Stromal cell of bone marrow (primary cell): ENCODE data around the gene TBX20.

ENCODE experiments used
- DNase-seq: peaks from one replicate; pipeline ENCODE4 v3.0.0-alpha.2; 2012; ENCODE audit warnings: low read depth

The TBX20 gene, protein sequence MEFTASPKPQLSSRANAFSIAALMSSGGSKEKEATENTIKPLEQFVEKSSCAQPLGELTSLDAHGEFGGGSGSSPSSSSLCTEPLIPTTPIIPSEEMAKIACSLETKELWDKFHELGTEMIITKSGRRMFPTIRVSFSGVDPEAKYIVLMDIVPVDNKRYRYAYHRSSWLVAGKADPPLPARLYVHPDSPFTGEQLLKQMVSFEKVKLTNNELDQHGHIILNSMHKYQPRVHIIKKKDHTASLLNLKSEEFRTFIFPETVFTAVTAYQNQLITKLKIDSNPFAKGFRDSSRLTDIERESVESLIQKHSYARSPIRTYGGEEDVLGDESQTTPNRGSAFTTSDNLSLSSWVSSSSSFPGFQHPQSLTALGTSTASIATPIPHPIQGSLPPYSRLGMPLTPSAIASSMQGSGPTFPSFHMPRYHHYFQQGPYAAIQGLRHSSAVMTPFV

GRCh38 chr7:35253710-35254495 is at the start of gene TBX20:
Gene TBX20 (minus strand): TSS chr7:35254100. CDS start chr7:35253620, 480 bp downstream.
- DNase-seq: no peak

- no peak for DNase-seq
These were observed 35.5 kb upstream of the TBX20 start for GRCh38 chr7:35289376-35289775.

GRCh38 chr7:35286986-35287385 is 33.1 kb upstream of the TBX20 start:
- DNase-seq: no peak

DNA sequence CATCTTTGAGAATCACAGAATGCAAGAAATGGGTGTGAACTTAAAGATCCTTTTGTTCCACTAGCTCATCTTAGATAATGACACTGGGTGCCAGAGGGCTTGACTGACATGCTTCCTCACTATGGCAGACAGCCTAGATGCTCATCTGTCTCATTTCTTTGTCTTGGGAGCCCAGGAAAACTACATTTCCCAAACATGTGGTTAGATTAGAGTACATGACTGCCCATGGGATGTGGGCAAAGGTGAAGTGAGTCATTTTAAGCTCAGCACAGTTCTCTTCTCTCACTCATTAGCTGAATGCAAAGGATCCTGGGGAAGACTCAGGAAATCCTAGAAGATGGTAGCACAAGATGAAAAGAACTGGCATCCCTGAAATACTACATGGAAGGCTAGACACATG is 32.5 kb upstream of the TBX20 start:
- no peak for DNase-seq

DNA sequence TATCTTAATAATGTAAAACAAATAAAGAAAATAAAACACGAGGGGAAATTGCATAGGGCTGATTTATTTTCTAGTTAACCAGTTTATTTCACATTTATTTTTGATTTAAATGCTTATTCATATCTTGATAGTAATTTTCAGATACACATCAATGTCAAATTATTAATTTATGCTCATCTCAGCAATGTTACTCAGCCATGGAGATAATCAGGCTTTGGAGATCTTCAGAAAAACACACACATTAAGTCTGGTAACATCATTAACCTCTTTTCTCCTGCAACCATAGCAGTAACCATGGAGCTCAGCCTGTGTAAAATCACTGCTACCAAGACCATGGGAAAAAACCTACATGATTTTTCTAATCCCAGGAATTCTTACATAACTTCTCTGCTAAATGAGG is 31.9 kb upstream of the TBX20 start:
- DNase-seq: no peak

DNA sequence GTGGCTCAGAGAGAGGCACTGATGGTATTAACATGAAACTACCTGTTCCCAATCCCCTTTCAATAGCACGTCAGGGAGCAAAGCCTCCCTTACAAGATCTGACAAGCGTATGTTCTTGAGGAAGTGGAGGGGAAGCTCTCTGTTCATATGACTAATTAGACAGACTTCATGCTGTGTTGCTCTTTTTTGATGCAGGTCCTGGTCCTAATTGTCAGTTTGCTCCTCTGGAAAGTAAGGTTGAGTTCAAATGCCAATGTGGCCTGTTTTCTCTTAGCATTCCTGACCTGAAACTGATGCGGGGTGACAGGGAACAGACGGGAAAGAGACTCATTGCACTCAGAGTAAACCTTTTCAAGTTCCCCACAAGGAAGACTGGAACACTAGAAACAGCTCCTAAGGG is 27.0 kb upstream of the TBX20 start:
- DNase-seq: no peak

- no peak for DNase-seq
These were observed 23.5 kb upstream of the TBX20 start for GRCh38 chr7:35277359-35277758.

GRCh38 chr7:35272246-35272645 is 18.3 kb upstream of the TBX20 start:
- no peak for DNase-seq

- DNase-seq: no peak
These were observed 15.1 kb upstream of the TBX20 start for GRCh38 chr7:35268953-35269352.

DNA sequence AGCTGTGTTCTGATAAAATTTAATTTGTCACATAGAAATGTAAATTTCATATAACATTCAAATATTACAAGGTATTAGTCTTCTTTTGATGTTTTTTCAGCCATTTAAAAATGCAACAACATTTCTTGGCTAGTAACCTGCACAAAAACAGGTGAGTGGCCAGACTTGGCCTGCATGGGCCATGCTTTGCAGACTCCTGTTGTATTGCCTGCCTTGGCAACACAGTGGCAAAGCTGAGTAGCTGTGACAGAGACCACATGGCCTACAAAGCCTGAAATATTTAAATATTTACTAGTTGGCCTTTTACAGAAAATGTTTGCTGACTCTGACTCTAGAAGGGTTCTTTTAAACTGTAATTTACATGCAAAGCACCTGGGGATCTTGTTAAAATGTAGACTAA is 13.5 kb upstream of the TBX20 start:
- DNase-seq: no peak

GRCh38 chr7:35263396-35263795 is 9.5 kb upstream of the TBX20 start:
- DNase-seq: no peak

DNA sequence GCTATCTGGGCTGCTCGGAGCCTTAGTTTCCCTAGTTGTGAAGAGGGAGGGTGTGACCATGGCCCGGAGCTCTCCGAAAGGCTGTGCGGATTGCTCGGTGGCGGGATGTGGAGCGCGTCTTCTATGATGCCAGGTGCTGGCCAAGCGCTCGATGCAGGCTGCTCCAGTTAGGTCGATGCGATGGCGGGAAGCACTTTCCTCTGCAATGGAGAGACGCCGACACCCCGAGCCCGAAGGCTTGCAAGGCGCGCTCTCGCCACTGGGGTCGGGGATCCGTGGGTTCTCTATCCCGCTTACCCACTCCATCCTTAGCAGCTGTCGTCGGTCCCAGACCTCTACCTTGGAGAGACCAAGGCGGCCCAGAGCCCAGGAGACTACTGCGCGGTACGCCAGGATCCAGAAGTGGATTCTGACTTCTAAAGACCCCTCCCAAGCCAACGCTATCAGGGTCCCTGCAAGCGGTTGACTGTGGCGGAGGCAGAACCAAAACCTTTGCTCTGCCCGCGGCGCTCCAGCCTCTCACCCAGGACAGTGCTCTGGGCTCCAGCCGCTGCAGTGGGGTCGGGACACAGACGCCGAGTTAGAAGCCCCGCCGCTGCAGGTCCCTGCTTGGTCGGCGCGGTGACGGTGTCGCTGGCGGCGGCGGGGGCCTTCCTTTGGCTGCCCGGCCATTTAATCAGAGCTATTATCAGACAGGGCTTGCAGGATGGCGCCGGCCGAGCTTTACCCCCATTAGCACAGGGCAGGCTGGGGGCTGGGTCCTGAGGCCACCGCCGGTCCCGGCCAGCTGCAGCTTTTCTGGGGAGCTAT is 7.8 kb upstream of the TBX20 start:
- DNase-seq: no peak

DNA sequence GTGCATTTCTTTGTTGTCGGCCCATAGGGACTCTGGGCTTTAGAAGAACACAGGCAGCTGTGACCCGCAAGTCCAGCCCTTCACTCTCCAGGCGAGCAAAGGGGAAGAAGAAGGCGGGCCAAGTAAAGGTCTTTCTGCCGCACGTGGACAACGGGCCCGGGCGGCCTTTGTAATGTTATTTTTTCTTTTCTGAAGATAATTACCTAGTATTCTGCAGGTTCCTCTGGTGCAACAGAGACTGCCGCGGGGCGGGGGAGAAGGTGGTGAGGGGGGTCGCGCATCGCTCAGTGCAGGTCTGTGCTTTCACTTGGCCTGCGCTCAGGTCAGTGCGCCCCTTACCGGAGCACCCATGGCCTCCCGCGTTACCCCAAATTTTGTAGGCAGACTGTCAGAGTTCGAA is 7.1 kb upstream of the TBX20 start:
- no peak for DNase-seq

GRCh38 chr7:35260246-35260645 is 6.3 kb upstream of the TBX20 start:
- no peak for DNase-seq

- no peak for DNase-seq
These were observed 5.6 kb upstream of the TBX20 start for GRCh38 chr7:35259523-35259908.

DNA sequence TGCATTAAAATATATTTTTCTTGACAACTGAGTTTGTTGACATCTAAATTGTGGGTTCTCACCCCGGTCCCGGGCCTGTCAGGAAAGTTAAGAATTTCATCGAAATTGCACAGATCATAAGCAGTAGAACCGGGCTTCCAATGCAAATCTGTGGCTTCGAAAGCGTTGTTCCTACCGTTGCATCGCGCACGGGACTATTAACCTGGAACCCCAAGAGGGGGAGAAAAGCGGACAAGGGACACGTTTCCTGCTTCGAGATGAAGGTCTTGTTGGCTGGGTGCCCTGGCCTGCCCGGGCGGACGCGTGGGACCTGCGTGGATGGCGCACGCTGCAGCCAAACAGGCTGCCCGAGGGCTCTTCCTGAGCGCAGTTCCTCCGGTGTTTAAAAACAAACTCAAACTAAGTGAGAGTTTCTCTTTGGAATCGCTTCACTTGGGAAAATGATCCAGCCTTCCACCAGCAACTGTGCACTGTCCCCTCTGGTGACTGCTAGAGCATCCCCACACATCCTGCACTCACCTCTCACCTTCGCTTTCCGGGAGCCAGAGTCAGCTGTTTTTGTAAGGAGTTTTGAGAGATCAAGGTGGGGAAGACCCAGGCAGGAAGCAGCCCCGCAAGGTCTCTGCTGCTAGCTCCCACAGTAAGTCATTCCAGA is 5.1 kb upstream of the TBX20 start:
- DNase-seq: no peak

- DNase-seq: no peak
These were observed 4.4 kb upstream of the TBX20 start for GRCh38 chr7:35258125-35258867.

DNA sequence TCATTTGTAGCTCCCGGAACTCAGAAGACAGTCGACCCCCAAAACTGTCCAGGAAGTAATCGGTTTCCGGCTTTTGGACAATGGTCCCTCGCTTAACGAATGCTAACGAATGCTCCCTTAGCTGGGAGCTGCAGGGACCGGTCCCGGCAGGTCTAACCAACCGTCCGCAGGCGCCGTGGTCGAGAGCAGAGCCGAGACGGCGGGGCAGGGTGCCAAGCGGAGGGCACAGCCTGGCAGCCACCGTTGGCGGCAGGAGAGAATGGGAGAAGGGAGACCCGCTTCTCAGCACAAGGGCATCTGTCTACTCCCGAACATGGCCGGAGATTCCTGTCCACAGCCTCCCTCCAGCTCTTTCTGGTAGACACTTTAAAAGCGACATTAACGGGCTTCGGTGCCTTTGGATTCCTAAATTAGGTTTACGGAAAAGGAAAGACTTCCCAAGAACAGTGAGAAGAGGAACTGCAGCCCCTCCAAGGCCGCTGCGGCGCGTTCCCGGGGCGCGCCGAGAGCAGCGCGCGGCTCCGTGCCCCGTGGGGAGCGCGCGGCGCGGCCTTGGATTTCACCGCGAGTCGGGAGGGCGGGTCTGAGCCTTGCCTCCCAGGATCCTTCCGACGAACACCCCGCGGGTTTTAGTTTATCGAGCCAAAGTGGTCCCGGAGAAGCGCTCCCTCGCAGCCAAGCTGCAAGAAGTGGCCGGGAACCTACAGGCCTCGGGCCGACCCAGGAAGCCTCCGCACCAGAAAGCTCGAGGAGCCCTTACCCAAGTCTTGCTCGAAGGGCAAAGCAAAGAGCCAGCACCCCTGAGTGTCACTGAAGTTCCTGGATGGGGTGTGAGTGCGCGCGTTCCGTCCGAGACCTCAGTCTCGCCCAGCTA is 3.6 kb upstream of the TBX20 start:
- DNase-seq: no peak

- no peak for DNase-seq
These were observed 2.6 kb upstream of the TBX20 start for GRCh38 chr7:35256256-35257175.
